CMK (cell line): ENCODE measurements around the gene HOXD3.

Experiments used
- DNase-seq: peaks from one replicate; pipeline ENCODE4 v3.0.0-alpha.2; 2010; ENCODE audit warnings: low read depth

HOXD3 gene

GRCh38 chr2:176121190-176122051 lies 35.7 kb upstream of the HOXD3 start:
- no peak for DNase-seq

GRCh38 chr2:176122052-176122682 lies 34.9 kb upstream of the HOXD3 start:
- no peak for DNase-seq

DNA sequence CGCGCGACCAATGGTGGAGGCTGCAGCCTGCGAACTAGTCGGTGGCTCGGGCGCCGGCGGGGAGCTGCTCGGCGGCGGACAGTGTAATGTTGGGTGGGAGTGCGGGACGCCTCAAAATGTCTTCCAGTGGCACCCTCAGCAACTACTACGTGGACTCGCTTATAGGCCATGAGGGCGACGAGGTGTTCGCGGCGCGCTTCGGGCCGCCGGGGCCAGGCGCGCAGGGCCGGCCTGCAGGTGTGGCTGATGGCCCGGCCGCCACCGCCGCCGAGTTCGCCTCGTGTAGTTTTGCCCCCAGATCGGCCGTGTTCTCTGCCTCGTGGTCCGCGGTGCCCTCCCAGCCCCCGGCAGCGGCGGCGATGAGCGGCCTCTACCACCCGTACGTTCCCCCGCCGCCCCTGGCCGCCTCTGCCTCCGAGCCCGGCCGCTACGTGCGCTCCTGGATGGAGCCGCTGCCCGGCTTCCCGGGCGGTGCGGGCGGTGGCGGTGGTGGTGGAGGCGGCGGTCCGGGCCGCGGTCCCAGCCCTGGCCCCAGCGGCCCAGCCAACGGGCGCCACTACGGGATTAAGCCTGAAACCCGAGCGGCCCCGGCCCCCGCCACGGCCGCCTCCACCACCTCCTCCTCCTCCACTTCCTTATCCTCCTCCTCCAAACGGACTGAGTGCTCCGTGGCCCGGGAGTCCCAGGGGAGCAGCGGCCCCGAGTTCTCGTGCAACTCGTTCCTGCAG lies 34.3 kb upstream of the HOXD3 start, which contains the start of gene HOXD9:
TSS of gene HOXD9 (plus strand) at position 37 of the 728 bp plus-strand sequence. CDS start at position 87, 50 bp downstream.
- DNase-seq: no peak

DNA sequence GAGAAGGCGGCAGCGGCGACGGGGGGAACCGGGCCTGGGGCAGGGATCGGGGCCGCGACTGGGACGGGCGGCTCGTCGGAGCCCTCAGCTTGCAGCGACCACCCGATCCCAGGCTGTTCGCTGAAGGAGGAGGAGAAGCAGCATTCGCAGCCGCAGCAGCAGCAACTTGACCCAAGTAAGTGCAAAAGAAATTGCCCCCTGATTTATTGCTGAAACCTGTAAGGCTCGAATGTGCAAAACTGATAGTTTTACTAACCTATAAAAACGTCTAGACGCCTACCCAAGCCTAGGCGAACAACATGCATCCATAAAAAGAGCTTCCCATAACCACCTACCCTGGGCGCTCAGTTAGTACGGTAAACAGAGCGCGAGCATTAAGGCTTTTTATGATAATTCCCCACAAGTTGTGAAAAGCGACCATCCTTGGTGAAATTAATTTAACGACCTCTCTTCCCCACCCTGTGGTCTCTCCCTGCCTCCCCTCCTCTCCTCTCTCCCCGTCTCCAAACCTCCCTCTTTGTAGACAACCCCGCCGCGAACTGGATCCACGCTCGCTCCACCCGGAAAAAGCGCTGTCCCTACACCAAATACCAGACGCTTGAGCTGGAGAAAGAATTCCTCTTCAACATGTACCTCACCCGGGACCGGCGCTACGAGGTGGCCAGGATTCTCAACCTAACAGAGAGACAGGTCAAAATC lies 33.5 kb upstream of the HOXD3 start:
- no peak for DNase-seq

DNA sequence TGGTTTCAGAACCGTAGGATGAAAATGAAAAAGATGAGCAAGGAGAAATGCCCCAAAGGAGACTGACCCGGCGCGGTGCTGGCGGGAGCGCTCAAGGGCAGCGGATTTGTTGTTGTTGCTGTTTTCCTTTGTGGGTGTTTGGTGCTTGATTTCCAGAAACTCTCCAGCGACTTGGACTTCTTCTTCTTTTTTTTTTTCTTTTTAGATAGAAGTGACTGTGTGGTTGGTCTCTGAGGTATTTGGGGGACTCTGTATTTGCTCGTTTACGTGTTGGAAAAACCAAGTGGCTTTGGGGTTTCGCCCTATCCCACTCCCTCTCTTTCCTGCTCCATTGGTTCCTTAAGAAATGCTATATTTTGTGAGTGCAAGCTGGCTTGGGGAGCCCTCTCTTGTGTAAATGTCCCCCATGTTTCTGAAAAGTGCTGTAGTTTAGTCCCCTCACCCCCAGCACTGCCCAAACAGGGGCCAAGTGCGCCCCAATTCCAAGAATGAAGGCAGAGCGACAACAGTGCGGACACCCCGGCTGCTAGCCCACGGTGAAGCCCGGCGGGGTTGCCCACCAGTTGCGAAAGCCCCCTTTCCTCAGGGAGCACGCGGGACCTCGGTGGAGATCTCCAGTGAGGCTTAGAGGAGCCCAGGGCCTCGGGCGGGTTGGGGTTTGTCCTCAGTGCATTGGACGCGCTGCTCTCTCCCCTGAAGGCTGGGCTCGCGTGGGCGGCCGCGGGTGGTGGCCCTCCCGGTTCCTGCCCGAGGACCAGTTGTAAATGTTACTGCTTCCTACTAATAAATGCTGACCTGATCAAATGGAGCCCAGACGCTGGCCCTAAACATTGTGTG lies 32.8 kb upstream of the HOXD3 start:
- DNase-seq: no peak

DNA sequence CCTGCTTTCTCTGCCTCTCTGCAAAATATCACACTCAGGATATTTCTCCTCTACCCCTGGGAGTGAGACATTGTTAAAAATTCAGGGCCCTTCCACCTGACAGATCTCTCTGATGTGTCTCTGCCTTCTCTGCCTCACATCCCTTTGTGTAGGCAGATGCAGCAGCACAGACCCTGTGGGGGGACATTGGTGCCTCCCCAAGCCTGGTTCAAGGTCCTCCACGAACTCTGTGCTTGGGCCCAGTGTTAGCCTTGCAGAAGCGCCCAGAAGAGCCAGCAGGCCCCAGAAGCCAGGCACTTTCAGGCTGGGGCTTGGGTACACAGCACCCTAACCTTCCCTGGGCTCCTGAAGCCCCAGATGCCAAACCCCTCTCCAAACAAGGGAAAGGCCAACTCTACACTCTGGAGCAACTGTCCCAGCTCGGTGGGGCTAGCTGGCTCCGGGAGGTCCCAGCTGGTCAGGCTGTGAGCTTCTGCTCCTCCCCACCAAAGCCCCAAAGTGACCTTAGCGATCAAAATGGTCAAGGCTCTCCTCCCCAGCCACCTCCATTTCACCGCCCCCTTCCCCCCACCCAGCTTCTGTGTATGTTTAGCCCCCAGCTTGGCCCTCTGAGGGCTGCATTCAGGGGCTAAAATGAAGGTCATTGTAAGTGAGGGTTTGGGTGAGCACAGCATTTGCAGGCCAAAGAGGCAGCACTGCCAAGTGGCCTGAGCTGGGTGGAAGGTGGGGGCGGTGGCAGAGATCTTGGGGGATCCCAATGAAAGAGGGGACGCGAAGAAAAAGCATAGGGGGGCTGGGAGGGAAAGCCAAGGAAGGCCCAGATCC lies 31.9 kb upstream of the HOXD3 start:
- DNase-seq: no peak

DNA sequence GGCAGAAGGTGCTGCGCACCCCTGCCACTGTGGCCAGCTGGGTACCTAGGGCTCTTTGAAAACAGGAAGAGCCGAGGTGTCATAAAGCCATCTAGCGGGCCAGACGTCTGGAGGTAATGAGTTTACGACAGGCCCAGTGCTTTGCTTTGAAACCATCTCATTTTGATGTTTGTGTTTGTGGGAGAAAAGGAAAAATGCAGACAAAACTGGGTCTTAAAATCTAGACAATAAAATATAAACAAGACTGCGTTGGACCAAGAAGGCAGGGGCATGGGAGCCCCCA lies 31.4 kb upstream of the HOXD3 start:
- no peak for DNase-seq

DNA sequence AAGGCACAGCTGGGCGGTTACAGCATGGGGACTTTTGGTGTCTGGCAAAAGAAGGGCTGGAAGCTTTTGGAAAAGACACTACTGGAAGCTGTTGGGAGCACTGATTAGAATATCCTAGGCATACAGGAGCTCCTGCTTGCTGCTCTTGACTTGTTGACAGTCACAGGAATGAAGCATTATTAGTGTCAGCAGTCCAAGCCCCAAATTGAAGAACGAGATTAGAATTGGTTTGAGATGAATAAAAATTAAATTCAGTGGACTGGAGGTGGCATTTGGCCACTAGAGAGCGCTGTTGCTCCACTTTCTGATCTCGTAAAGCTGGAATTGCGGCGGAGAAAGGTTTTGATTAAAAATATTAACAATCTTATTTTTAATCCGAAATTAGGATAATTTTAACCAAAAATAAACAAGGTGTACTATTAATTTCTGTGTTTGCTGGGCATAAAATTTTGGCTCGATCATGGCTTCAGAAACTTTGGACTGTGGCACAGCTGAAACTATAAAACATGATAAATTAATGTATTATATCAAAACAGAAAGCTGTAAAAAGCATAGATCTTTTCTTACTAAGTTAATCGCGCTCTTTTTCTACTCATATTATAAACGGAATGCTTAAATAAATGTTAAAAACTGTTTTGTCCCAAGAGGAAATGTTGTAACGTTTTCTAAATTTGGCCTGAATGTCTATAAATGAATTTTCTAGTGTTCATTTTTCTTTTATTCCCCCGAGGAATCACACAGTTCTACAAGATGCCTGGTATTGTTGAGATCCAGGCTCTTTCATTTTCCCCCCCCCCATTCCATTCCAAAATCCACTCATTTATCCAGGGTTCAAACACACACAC lies 30.0 kb upstream of the HOXD3 start:
- DNase-seq: peak; percentile 17

DNA sequence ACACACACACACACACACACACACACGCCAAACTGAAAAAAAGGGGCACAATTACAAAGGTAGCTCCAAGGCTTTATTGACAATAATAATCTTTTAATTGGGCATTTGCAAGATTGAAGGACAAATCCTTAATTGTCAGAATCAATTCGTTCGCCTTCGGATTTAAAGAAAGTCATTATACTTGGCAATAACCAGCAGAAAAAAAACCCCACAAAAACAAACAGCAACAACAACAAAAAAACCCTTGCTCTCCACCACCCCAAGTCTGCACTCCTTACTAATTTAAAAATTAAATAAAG lies 29.4 kb upstream of the HOXD3 start:
- DNase-seq: no peak

DNA sequence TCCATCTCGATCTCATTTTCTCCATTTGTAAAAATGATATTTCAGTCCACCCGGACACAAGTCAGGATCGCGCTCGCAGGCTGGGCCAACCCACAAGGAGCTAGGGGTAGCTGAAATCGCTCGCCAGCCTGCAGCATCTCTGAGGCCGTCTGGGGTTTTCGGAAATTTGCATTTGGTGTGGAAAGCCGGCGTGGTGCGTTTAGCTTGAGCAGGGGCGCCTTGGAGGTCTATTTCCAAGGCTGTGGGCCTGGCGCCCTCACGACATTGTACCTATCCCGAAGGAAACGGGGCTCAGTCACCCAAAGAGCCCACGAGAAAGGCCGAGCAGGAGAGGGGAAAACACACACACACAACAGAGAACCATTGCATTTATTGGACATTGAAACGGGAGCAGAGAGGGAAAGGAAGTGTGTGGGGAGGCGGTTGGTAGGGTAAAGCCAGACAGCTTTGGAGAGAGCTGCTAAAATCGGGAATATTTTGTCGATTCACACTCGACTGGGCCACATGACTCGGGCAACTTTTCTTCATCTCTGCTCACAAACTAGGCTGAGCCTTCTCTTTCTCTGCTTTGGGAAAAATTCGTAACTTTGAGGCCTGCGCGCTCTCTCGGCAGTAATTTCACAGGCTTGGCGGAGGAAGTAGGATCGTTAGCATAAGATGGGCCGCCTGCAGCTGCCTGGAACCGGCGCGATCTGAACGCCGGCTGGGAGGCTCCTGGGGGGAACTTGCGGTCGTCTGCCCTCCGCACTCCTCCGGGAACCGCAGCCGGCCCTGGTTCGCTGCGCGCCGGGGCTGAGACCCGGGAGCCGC lies 28.7 kb upstream of the HOXD3 start:
- no peak for DNase-seq

DNA sequence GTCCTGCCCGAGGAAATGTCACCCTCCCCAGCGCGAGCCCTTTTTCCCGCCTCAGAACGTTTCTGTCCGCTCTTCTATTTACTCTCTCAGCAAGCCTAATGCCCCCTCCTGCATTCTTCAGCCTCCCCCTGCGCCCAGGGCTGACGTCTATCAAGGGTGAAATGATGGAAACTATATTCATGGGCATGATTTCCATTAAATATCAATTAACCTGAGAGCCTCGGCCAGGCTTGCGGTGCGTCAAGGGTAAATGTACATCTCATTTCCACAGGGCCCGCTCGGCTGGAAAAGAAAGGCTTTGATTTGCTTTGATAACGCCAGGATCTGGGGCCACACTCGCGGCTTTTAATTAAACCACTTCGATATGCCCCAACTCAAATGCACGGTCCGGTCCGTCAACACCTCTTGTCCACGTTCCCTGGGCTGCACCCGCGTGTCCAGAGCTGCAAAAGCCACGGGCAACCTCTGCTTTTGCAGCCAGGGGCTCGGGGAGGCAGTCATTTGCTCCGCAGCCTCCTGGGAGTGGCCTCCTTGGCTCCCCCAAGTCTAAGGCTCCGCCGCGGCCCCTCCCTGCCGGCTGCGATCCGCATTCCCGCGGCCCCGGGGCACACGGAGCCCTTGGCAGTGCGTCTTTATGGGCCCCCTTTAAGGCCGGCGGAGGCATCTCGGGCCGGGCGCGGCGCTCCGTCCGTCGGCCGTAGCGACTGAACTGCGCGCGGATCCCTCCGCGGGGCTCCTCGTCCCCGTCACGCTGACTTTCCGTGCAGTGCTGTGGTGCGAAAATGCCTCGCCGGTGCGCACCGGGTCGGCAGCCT lies 27.9 kb upstream of the HOXD3 start, which contains the start of gene HOXD8:
TSS of gene HOXD8 (plus strand) at position 724 of the 815 bp plus-strand sequence. CDS start 662 bp downstream, outside the sequence.
- no peak for DNase-seq

GRCh38 chr2:176129813-176130146 lies 27.3 kb upstream of the HOXD3 start:
- no peak for DNase-seq

DNA sequence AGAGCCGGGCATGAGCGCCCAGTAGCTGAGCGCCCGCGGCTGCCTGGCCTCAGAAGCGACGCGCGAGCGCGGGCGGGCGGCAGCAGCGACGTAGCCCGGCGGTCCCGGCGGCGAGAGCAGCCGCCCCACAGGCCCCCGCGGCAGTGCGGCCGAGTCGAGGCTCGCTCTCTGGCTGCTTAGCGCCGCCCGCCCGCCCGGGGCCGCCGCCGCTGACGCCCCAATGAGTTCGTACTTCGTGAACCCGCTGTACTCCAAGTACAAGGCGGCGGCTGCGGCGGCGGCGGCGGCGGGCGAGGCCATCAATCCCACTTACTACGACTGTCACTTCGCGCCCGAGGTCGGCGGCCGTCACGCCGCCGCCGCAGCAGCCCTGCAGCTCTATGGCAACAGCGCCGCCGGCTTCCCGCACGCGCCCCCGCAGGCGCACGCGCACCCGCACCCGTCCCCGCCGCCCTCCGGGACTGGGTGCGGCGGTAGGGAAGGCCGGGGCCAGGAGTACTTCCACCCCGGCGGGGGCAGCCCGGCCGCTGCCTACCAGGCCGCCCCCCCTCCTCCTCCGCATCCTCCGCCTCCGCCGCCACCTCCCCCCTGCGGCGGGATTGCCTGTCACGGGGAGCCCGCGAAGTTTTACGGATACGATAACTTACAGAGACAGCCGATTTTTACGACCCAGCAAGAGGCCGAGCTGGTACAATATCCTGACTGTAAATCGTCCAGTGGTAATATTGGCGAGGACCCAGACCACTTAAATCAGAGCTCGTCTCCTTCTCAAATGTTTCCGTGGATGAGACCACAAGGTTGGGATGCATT lies 26.8 kb upstream of the HOXD3 start:
- no peak for DNase-seq

GRCh38 chr2:176130957-176131847 lies 25.9 kb upstream of the HOXD3 start:
- DNase-seq: no peak

DNA sequence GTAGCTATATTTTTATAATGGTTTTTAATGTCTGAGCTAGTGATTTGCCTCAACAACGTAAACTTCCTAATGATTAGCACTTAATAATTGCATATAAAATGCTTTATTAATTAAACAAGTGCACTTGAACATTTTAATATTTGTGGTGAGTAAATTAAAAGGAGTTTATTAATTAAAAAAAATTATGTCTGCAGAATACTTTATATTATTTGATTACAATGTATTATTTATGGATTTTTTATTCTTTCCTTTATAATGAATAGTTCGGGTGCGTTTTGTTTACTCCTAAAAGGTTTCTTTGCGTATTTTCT lies 25.3 kb upstream of the HOXD3 start:
- DNase-seq: no peak
